CD4-positive, alpha-beta T cell treated with Interleukin-6 for 4 hours (primary cell): ENCODE data around the gene FAM181B.
"Not testable (repeated sequence)": the region's sequence is repeated elsewhere in the genome, so short reads cannot be mapped to it uniquely, and the experiment has no call there.

Experiments
- DNase-seq: peaks from one replicate; pipeline ENCODE4 v3.0.0-alpha.2; 2020; ENCODE audit warnings: mixed read lengths

Gene FAM181B

GRCh38 chr11:82731691-82732277 lies 1.9 kb downstream of the FAM181B start:
- DNase-seq, result no peak

DNA sequence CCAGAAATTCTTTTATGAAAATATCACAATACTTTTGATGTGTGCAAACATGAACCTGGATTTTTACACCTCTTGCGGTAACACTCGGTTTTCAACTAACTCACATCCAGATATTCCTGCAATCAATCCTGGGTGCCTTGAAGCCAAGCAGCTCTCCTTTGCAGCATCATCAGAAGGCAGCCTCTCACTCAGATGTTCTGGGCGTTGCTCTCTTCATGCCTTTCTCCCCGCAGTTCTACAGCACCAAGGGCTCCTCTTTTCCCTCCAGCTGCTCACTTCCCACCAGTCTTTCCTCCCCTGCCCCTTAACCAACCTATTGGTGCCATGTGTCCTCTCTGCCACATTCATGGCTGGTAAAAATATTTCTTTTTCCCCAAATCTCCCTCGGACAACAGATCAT lies 2.9 kb downstream of the FAM181B start:
- DNase-seq, result no peak

DNA sequence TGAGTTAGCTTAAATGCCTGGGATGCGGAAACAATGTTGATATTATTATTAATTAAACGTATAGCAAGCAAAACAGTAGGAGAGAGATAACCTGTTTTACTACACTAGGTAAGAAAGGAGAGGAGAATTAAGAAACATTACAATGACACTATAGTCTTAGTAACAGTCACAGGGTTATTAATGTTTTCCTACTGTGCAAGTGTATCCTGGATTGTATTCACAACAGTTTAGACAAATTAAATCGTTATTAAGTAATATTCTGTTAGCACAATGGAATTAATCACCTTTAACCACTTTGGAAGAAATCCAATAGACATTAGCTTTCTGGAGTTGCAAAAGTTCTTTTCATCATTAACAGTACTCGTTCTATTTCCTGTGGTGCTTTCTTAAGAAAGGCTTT lies 3.4 kb downstream of the FAM181B start:
- no peak for DNase-seq

DNA sequence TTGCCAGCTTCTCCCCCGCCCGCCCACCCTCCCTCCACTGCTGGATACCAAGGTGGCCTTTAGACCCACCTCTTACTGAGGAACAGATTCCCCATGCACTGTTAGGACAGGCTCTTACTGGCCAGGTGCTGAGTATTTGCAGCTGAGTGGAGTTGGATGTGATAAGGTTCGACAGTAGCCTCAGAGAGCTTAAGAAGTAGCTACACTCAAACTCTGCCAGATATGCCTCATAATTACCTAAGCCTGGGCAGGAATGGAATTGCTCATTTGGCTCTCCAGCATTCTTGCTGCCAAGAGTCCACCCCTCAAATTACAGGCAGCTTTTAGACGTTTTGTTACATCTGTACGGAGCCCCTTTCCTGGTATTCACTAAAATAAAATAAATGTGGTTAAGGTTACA lies 9.6 kb downstream of the FAM181B start:
- no peak for DNase-seq

DNA sequence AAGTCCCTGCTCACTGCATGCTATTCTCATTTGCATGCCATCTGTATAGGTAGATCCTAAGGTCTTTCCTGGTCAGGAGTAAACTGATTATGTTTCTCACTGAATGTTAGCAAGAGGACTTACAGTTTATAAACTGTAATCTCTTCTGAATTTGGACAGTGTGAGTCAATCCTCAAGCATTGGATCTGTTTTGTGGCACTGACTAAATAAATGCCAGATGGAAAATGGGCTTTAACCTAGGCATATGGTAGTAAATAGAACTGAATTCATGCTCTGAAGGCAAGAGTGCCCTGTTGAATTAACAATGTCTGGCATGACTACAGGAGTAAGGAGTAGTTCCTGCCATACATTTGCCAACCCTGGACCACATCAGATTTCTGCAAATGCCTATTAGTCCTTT lies 11.4 kb downstream of the FAM181B start:
- DNase-seq, result no peak

DNA sequence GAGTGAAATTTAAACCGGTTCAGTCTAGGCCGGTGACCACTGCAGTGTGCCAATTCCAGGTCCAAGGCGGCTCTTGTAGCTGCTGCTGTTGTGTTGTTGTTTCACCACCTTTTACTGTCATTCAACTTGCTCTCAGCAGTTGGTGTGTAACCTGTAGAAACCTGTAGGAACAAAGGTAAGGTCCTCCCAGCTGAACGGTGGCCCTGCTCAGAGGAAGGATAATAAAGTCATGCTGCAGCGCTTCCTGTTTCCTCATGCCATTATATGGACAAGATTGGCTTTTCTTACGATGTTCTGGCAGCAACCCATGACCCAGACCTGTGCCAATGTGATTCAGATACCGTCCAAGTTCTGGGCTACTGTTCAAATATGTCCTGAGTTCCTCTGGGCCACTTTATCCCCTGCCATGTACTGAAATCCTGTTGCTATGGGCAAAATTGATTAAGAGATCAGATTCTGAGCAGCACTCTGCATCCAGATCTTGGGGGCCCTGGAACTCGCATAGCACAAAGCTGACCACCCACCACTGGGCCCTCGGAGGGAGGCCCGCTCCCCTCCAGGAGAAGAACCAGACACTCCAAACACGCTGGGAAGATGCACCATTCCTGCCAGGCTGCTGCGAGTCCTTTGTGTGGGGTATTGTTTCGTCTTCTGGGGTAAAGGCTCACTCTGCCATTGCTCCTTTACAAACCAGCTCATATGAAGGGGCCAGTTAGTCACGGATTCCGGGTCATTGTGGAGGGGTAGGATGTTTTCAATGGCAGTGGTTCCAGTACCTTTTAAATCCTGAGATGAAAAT lies 13.2 kb downstream of the FAM181B start:
- no peak for DNase-seq

- no peak for DNase-seq
Observed at GRCh38 chr11:82719361-82720105, 14.1 kb downstream of the FAM181B start.

- no peak for DNase-seq
Observed at GRCh38 chr11:82718821-82719220, 14.8 kb downstream of the FAM181B start.

- DNase-seq, result peak; percentile 40
Observed at GRCh38 chr11:82718307-82718706, 15.4 kb downstream of the FAM181B start.

- DNase-seq, result no peak
Observed at GRCh38 chr11:82714346-82715174, 19.1 kb downstream of the FAM181B start.

- DNase-seq, result no peak
Observed at GRCh38 chr11:82711648-82712047, 22.0 kb downstream of the FAM181B start.

- DNase-seq, result no peak
Observed at GRCh38 chr11:82703796-82704195, 29.9 kb downstream of the FAM181B start.

GRCh38 chr11:82703226-82703625 lies 30.4 kb downstream of the FAM181B start:
- DNase-seq, result no peak

GRCh38 chr11:82701847-82702520 lies 31.7 kb downstream of the FAM181B start:
- DNase-seq, result no peak

DNA sequence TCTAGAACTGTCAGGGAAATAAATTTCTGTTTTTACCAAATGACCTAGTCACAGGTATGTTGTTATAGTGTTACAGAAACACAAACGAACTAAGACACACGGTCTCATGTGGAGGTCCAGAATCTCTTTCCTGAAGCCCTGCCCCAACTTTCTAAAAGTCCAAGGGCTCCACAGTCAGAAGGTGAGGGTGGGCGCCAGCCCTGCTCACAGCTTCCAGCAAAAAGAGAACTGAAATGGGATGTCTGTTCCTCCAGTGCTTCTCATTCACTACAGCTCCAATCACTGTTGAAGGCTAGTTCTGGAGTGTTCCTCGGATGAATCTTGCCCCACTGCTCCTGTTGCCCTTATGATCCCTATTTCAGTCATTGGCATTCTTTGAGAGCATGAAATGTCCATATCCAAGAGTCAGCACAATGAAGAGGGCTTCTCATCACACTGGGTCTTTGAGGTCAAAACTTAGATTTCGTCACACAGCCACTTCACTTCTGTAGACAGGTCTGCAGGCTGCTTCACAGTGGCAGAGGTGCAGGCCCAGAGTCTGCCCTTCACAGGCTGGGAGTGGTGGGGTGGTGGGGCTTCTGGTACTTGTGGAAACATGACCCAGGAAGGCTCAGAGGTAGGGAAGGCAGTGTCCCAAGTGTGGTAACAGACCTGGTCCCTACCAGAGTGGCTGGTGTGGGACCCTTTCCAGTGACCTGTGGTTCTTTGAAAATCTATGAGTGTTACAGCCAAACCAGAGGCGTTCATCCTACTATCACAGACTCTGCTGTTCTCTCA lies 34.9 kb downstream of the FAM181B start:
- DNase-seq, result no peak

GRCh38 chr11:82692981-82693380 lies 40.7 kb downstream of the FAM181B start:
- DNase-seq, result no peak

- not testable (repeated sequence) for DNase-seq
Observed at GRCh38 chr11:82689347-82689746, 44.3 kb downstream of the FAM181B start.

DNA sequence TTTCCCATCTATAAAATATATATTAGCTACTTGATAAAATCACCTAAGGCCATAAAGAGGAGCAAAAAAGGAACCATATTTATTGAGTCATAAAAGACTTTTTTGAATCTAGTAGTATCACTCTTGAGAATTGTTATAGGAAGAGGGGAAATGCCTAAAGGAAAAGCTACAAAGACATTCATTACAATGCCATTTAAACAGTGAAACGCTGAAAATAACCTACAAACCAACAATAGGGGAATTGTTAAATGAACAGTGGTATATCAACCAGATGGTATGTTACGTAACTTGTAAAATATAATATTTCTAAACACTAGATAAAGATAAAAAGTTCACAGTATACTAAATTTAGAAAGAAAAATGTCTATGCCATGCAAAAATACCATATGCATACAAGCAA lies 47.5 kb downstream of the FAM181B start:
- no peak for DNase-seq

- no peak for DNase-seq
Observed at GRCh38 chr11:82683029-82683428, 50.6 kb downstream of the FAM181B start.

DNA sequence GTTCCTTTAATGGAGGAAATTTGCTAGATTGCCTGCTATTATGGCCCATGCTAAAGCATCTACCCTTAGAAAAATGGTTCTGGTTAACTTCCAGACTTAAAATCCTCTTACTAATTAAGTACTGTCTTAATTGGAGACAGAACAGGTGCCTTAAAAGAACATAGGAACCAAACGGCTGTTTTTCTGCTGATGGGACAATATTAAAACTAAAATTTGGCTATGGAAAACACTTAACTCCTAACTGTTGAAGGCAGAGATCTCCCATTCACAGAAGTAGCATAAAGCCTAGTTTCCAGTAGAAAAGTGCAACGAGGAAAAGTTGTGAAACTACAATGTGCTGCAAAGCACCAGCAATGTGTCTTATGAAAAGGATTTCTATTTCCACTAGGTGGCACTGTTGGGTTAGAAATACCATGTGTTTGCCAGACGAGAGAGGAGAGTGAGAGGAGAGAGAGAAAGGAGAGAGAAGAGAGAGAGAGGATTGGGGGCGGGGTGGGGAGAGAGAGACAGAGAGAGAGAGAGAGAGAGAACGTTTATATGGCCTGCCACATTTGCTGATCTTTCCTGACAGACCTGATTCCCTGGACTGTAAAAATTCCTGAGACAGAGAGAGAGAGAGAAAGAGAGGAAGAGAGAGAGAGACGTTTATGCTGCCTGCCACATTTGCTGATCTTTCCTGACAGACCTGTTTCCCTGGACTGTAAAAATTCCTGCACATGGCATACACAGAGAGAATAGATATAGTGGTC lies 51.5 kb downstream of the FAM181B start:
- no peak for DNase-seq

- DNase-seq, result no peak
Observed at GRCh38 chr11:82680252-82680651, 53.4 kb downstream of the FAM181B start.
